Mucosa of rectum (tissue), 2 donors: ENCODE data around the gene DVL3.
A peak's percentile ranks its signal among the peaks of the same experiment; 100 is the strongest.

Experiments
- H3K27ac ChIP-seq, 2 donors: one replicate each; pipeline ENCODE4 v1.7.0; 2013; ENCODE audit warnings: inconsistent platforms in 2 of 2, low read depth in 2 of 2, low read length in 2 of 2
- H3K27me3 ChIP-seq, 2 donors: one replicate each; pipeline ENCODE4 v1.7.0; 2013; ENCODE audit warnings: low read length in 2 of 2; ENCODE audit not compliant: control insufficient read depth in 2 of 2, insufficient read depth in 2 of 2
- H3K36me3 ChIP-seq, 2 donors: one replicate each; pipeline ENCODE4 v1.7.0; 2013; ENCODE audit warnings: low read length in 2 of 2; ENCODE audit not compliant: control insufficient read depth in 2 of 2, insufficient read depth in 2 of 2
- H3K4me1 ChIP-seq, 2 donors: one replicate each; pipeline ENCODE4 v1.7.0; 2013; ENCODE audit warnings: low read length in 2 of 2, mild to moderate bottlenecking in 1 of 2; ENCODE audit not compliant: control insufficient read depth in 2 of 2, insufficient read depth in 2 of 2
- H3K4me3 ChIP-seq, 2 donors: one replicate each; pipeline ENCODE4 v1.7.0; 2013; ENCODE audit warnings: low read length in 2 of 2
- H3K9ac ChIP-seq, 2 donors: one replicate each; pipeline ENCODE4 v1.7.0; 2013; ENCODE audit warnings: low read length in 2 of 2, low read depth in 1 of 2, mild to moderate bottlenecking in 1 of 2
- H3K9me3 ChIP-seq, 2 donors: one replicate each; pipeline ENCODE4 v1.7.0; 2013; ENCODE audit warnings: low read length in 2 of 2; ENCODE audit not compliant: control insufficient read depth in 2 of 2
- donor health status: healthy.
- donor health status: Normal muscosa, but diverticular disease.

The DVL3 gene

GRCh38 chr3:184185461-184186183, 30.4 kb downstream of the DVL3 start:
- Histone ChIP-seq H3K27me3 (no peaks in the 10 kb centered on the region), H3K36me3 (peaks cover 50 to 54% of the 10 kb centered on the region in 2 donors), H3K9ac (peak overlapping the region; percentile 91 to 96), H3K9me3 (no peaks in the 10 kb centered on the region), H3K4me1 (peaks cover 16 to 18% of the 10 kb centered on the region in 2 donors), H3K4me3 (peak overlapping the region; percentile 98 to 99), H3K27ac (peak overlapping the region; percentile 61 to 80)

GRCh38 chr3:184186184-184186901, 31.2 kb downstream of the DVL3 start, which contains the start of gene ABCF3:
ABCF3 (plus strand) TSS chr3:184186199; CDS start chr3:184186208, 9 bp downstream.
- peak within 1 kb of the TSS; percentile 61 to 80 for H3K27ac ChIP-seq
- peaks cover 48 to 54% of the 10 kb centered on the region in 2 donors for H3K36me3 ChIP-seq

GRCh38 chr3:184186902-184187207, 31.7 kb downstream of the DVL3 start:
- peak overlapping the region; percentile 91 to 96 for H3K9ac ChIP-seq
- no peak overlapping the region for H3K27ac ChIP-seq
- no peaks in the 10 kb centered on the region for H3K9me3 ChIP-seq
- H3K4me3 ChIP-seq = peak overlapping the region; percentile 98 to 99
- H3K36me3 ChIP-seq = peaks cover 43 to 51% of the 10 kb centered on the region in 2 donors
- no peaks in the 10 kb centered on the region for H3K27me3 ChIP-seq
- H3K4me1 ChIP-seq = peaks cover 16 to 18% of the 10 kb centered on the region in 2 donors

More at GRCh38 chr3:184186184-184186901, 31.2 kb downstream of the DVL3 start, which contains the start of gene ABCF3:
- Histone ChIP-seq H3K9me3 (no peaks in the 10 kb centered on the region), H3K4me3 (peak within 1 kb of the TSS; percentile 98 to 99), H3K4me1 (peaks cover 16 to 18% of the 10 kb centered on the region in 2 donors), H3K27me3 (no peaks in the 10 kb centered on the region), H3K9ac (peak within 1 kb of the TSS; percentile 91 to 96)

- Histone ChIP-seq H3K4me1 (peaks cover 16 to 18% of the 10 kb centered on the region in 2 donors), H3K9me3 (no peaks in the 10 kb centered on the region), H3K4me3 (no peak overlapping the region), H3K36me3 (peaks cover 45 to 49% of the 10 kb centered on the region in 2 donors), H3K27ac (no peak overlapping the region), H3K27me3 (no peaks in the 10 kb centered on the region), H3K9ac (no peak overlapping the region)
Measured at GRCh38 chr3:184188080-184188479, 32.9 kb downstream of the DVL3 start.

GRCh38 chr3:184189421-184189820, 34.2 kb downstream of the DVL3 start:
- H3K4me1 ChIP-seq = peaks cover 16 to 18% of the 10 kb centered on the region in 2 donors
- H3K36me3 ChIP-seq = peaks cover 55 to 56% of the 10 kb centered on the region in 2 donors
- no peaks in the 10 kb centered on the region for H3K27me3 ChIP-seq
- no peak overlapping the region for H3K27ac ChIP-seq
- no peak overlapping the region for H3K9ac ChIP-seq
- no peaks in the 10 kb centered on the region for H3K9me3 ChIP-seq
- no peak overlapping the region for H3K4me3 ChIP-seq

GRCh38 chr3:184192889-184193288, 37.7 kb downstream of the DVL3 start:
- Histone ChIP-seq H3K9me3 (no peaks in the 10 kb centered on the region), H3K9ac (no peak overlapping the region), H3K27ac (no peak overlapping the region), H3K27me3 (no peaks in the 10 kb centered on the region), H3K36me3 (peaks cover 66 to 71% of the 10 kb centered on the region in 2 donors), H3K4me1 (no peaks in the 10 kb centered on the region), H3K4me3 (no peak overlapping the region)

- Histone ChIP-seq H3K27ac (no peak overlapping the region), H3K9me3 (no peaks in the 10 kb centered on the region), H3K9ac (no peak overlapping the region), H3K27me3 (no peaks in the 10 kb centered on the region), H3K4me1 (no peaks in the 10 kb centered on the region), H3K36me3 (peaks cover 57 to 63% of the 10 kb centered on the region in 2 donors), H3K4me3 (no peak overlapping the region)
Measured at GRCh38 chr3:184193991-184194539, 38.9 kb downstream of the DVL3 start.

- H3K9ac ChIP-seq = no peak overlapping the region
- no peaks in the 10 kb centered on the region for H3K27me3 ChIP-seq
- no peaks in the 10 kb centered on the region for H3K9me3 ChIP-seq
- no peaks in the 10 kb centered on the region for H3K4me1 ChIP-seq
- H3K4me3 ChIP-seq = no peak overlapping the region
- H3K27ac ChIP-seq = no peak overlapping the region
- peaks cover 37 to 38% of the 10 kb centered on the region in 2 donors for H3K36me3 ChIP-seq
Measured at GRCh38 chr3:184196536-184196935, 41.4 kb downstream of the DVL3 start.

- Histone ChIP-seq H3K9ac (no peak overlapping the region), H3K9me3 (no peaks in the 10 kb centered on the region), H3K27ac (no peak overlapping the region), H3K4me3 (no peak overlapping the region), H3K4me1 (no peaks in the 10 kb centered on the region), H3K36me3 (peaks cover 20 to 24% of the 10 kb centered on the region in 2 donors), H3K27me3 (no peaks in the 10 kb centered on the region)
Measured at GRCh38 chr3:184198509-184198908, 43.3 kb downstream of the DVL3 start.

GRCh38 chr3:184200825-184201224, 45.6 kb downstream of the DVL3 start:
- no peak overlapping the region for H3K9ac ChIP-seq
- no peak overlapping the region for H3K27ac ChIP-seq
- peaks cover 2 to 4% of the 10 kb centered on the region in 2 donors for H3K36me3 ChIP-seq
- no peaks in the 10 kb centered on the region for H3K4me1 ChIP-seq
- H3K4me3 ChIP-seq = no peak overlapping the region
- H3K27me3 ChIP-seq = no peaks in the 10 kb centered on the region
- H3K9me3 ChIP-seq = no peaks in the 10 kb centered on the region
